Measurements from ENCODE around the gene SMTNL2.
"Not testable (repeated sequence)": the region's sequence is repeated elsewhere in the genome, so short reads cannot be mapped to it uniquely, and the experiment has no call there.

Gene SMTNL2

GRCh38 chr17:4585638-4585994 is 1.3 kb downstream of the SMTNL2 start:
- no peak for DNase-seq (ENCODE audit: low spot score)

GRCh38 chr17:4586043-4586442 is 1.7 kb downstream of the SMTNL2 start:
- no peak for DNase-seq (ENCODE audit: low spot score)

- DNase-seq (ENCODE audit: low spot score) = no peak
These were observed 2.9 kb downstream of the SMTNL2 start for GRCh38 chr17:4587195-4587594.

GRCh38 chr17:4587803-4588202 is 3.5 kb downstream of the SMTNL2 start:
- DNase-seq (ENCODE audit: low spot score) = no peak

- DNase-seq (ENCODE audit: low spot score) = no peak
These were observed 4.1 kb downstream of the SMTNL2 start for GRCh38 chr17:4588391-4588790.

GRCh38 chr17:4588898-4589625 is 4.7 kb downstream of the SMTNL2 start:
- DNase-seq (ENCODE audit: low spot score) = no peak

GRCh38 chr17:4590042-4590441 is 5.7 kb downstream of the SMTNL2 start:
- DNase-seq (ENCODE audit: low spot score) = not testable (repeated sequence)

GRCh38 chr17:4590981-4591453 is 6.7 kb downstream of the SMTNL2 start:
- DNase-seq (ENCODE audit: low spot score) = no peak

- no peak for DNase-seq (ENCODE audit: low spot score)
These were observed 7.2 kb downstream of the SMTNL2 start for GRCh38 chr17:4591529-4591928.

GRCh38 chr17:4592240-4593005 is 8.1 kb downstream of the SMTNL2 start:
- DNase-seq (ENCODE audit: low spot score) = no peak

GRCh38 chr17:4593021-4593421 is 8.7 kb downstream of the SMTNL2 start:
- DNase-seq (ENCODE audit: low spot score) = no peak

GRCh38 chr17:4594406-4594805 is 10.1 kb downstream of the SMTNL2 start:
- no peak for DNase-seq (ENCODE audit: low spot score)

GRCh38 chr17:4594931-4595684 is 10.8 kb downstream of the SMTNL2 start:
- DNase-seq (ENCODE audit: low spot score) = no peak

GRCh38 chr17:4595685-4596342 is 11.5 kb downstream of the SMTNL2 start:
- DNase-seq (ENCODE audit: low spot score) = not testable (repeated sequence)

GRCh38 chr17:4596636-4597380 is 12.5 kb downstream of the SMTNL2 start:
- DNase-seq (ENCODE audit: low spot score) = no peak

- no peak for DNase-seq (ENCODE audit: low spot score)
These were observed 13.6 kb downstream of the SMTNL2 start for GRCh38 chr17:4597975-4598374.

- no peak for DNase-seq (ENCODE audit: low spot score)
These were observed 14.6 kb downstream of the SMTNL2 start for GRCh38 chr17:4598776-4599504.

GRCh38 chr17:4599505-4600281 is 15.4 kb downstream of the SMTNL2 start:
- DNase-seq (ENCODE audit: low spot score) = no peak

- DNase-seq (ENCODE audit: low spot score) = no peak
These were observed 16.2 kb downstream of the SMTNL2 start for GRCh38 chr17:4600563-4600962.

- DNase-seq (ENCODE audit: low spot score) = no peak
These were observed 17.0 kb downstream of the SMTNL2 start for GRCh38 chr17:4601326-4601725.
